Gastroesophageal sphincter (tissue), 4 donors: Measurements from ENCODE around the gene LBR. TPM values are rescaled to one million over a fixed set of nuclear protein-coding genes. Genes with fewer than 3 reads are reported as not detected.

Experiments used
- ATAC-seq: fragments of 150-250 bp; one replicate; pipeline ENCODE4 v1.9.1; 2016; ENCODE audit warnings: mild to moderate bottlenecking, moderate library complexity
- H3K27ac ChIP-seq, 4 donors: fragments of 200-600 bp; sonication (generic) in 3 of 4; 1 replicate in 3 of 4; 2 replicates in 1 of 4; pipeline ENCODE4 v1.5.1; 2016 to 2019
- H3K27me3 ChIP-seq: fragments of 200-600 bp; sonication (generic); one replicate; pipeline ENCODE4 v1.5.1; 2019
- H3K36me3 ChIP-seq, 2 donors: fragments of 200-600 bp; sonication (generic); one replicate each; pipeline ENCODE4 v1.5.1; 2019; ENCODE audit warnings: control low read depth in 1 of 2
- H3K4me1 ChIP-seq, 3 donors: fragments of 200-600 bp; sonication (generic); 1 replicate in 2 of 3; 2 replicates in 1 of 3; pipeline ENCODE4 v1.5.1; 2016 to 2019; ENCODE audit warnings: control low read depth in 2 of 3
- H3K4me3 ChIP-seq, 2 donors: fragments of 200-600 bp; sonication (generic); one replicate each; pipeline ENCODE4 v1.5.1; 2019; ENCODE audit warnings: mild to moderate bottlenecking in 1 of 2, moderate library complexity in 1 of 2
- H3K9me3 ChIP-seq, 3 donors: fragments of 200-600 bp; sonication (generic); one replicate each; pipeline ENCODE4 v1.5.1; 2017 to 2019; ENCODE audit warnings: control low read depth in 2 of 3
- EP300 ChIP-seq: sonication (generic); formaldehyde crosslinking; IDR thresholded peaks from one replicate; pipeline ENCODE4 v1.6.1; 2017; ENCODE audit warnings: antibody characterized with exemption, mild to moderate bottlenecking
- POLR2A ChIP-seq, 2 donors: fragments of 450-650 bp; IDR thresholded peaks; one replicate each; pipeline ENCODE4 v1.6.1; 2017; ENCODE audit warnings: antibody characterized with exemption in 2 of 2, mild to moderate bottlenecking in 2 of 2, moderate library complexity in 1 of 2
- POLR2AphosphoS5 ChIP-seq: sonication (generic); formaldehyde crosslinking; IDR thresholded peaks from one replicate; pipeline ENCODE4 v1.6.1; 2017; ENCODE audit warnings: antibody characterized with exemption
- WGBS, 2 donors: methylation state at CpG; one replicate each; pipeline ENCODE4 v1.1.5; 2018; ENCODE audit warnings: low coverage in 1 of 2; 5-methylcytosine and 5-hydroxymethylcytosine counted together
- total RNA-seq, 4 donors: library from RNA; depleted of rRNA; stranded (reverse); fragments of >200 nt; gene quantifications; one replicate each; pipeline ENCODE4 v1.1.0, GENCODE V29; 2016
- TF ChIP-seq, protein P1 (sequence below), 4 experiments: fragments of 200-600 bp in 2 of 4; fragments of 450-650 bp in 2 of 4; sonication (generic) in 1 of 4; IDR thresholded peaks; one replicate each; pipeline ENCODE4 v1.5.1; 2017 to 2019; ENCODE audit warnings: antibody characterized with exemption in 4 of 4, mild to moderate bottlenecking in 2 of 4, moderate library complexity in 2 of 4

LBR gene
- total RNA-seq, 4 donors from 2014 or later = 78.2 to 139 (median 92.8) TPM

DNA sequence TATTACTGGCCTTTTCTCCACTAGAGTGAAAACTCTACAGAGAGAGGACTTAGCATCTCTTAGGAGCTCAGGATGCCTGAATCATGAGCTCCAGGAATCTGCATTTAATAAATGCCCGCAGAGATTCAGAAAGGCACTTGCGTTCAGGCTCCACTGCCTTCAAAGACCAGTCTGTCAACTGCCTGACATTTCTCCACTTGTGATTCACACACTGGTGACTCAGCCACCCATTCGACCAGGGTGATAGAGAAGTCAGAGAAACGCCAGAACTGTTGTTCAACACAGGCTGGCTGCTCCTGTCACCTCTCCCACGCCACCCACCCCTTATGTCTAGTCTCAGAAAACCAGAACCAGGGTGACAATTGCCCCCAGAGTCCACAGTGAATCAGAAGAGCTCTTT, 26.9 kb upstream of the LBR start:
- H3K27ac ChIP-seq = peak overlapping the region; percentile 69 to 86 (median 74)
- 11% methylated on average over 4 of the region's 5 CpGs; no CpG with 5 or more reads in 1 of the 2 donors for WGBS, 2 donors
- peak; percentile 65 for ATAC-seq

DNA sequence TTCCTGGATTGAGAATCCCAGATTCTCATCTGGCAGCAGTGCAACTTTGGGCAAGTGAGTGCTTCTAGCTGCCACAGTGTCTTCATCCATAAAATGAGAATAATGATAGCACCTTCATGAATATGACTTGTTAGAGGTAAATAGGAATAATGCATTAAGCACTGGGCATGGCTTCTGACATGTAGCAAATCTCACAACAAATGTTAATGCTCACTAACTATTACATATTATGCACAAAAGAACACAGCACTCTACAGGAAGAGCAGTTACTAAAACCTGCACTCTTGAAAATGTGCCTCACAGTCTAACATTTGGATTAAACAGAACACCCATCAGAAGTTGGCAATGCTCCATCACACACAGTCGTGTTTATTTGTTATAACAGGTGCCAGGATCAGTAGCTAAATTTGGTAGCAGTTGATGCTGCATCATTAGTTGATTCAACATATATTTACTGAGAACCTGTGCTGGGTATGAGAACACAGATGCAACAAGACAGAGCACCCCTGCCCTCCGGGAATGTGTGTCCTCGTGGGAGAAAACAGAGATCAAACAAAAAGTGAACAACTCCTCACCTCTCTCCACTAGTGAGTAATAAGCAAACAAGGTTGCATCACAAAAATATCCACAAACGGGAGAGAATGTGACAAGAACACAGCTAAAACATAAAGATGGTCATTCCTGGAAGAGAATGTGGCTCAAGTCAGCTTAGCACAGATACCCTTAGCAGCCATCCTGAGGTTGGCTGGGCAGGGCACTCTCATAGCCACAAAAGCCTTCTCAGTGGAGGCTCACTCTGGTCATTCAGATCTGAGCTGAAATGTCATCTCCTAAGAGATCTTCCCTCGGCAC, 26.2 kb upstream of the LBR start:
- H3K4me1 ChIP-seq = peaks cover 4 to 53% (median 5%) of the 10 kb centered on the region in 3 donors
- H3K36me3 ChIP-seq = no peaks in the 10 kb centered on the region
- H3K27me3 ChIP-seq = no peaks in the 10 kb centered on the region
- H3K9me3 ChIP-seq = no peaks in the 10 kb centered on the region
- no peak overlapping the region for H3K4me3 ChIP-seq
- no peak for TF ChIP-seq POLR2AphosphoS5
- TF ChIP-seq EP300 = no peak
- no peak for TF ChIP-seq POLR2A (IDR thresholded peaks at IDR 0.05)
- TF ChIP-seq, protein P1, sequence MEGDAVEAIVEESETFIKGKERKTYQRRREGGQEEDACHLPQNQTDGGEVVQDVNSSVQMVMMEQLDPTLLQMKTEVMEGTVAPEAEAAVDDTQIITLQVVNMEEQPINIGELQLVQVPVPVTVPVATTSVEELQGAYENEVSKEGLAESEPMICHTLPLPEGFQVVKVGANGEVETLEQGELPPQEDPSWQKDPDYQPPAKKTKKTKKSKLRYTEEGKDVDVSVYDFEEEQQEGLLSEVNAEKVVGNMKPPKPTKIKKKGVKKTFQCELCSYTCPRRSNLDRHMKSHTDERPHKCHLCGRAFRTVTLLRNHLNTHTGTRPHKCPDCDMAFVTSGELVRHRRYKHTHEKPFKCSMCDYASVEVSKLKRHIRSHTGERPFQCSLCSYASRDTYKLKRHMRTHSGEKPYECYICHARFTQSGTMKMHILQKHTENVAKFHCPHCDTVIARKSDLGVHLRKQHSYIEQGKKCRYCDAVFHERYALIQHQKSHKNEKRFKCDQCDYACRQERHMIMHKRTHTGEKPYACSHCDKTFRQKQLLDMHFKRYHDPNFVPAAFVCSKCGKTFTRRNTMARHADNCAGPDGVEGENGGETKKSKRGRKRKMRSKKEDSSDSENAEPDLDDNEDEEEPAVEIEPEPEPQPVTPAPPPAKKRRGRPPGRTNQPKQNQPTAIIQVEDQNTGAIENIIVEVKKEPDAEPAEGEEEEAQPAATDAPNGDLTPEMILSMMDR (IDR thresholded peaks at IDR 0.05) = no peak
- 22 to 32% methylated on average over 4 to 5 of the region's 5 CpGs for WGBS, 2 donors
- ATAC-seq = no peak
- H3K27ac ChIP-seq = peak overlapping the region; percentile 69 to 86 (median 74)

More for the DNA sequence above, 26.9 kb upstream of the LBR start:
- no peaks in the 10 kb centered on the region for H3K27me3 ChIP-seq
- TF ChIP-seq POLR2A (IDR thresholded peaks at IDR 0.05) (no peak), POLR2AphosphoS5 (peak; percentile 70)
- no peaks in the 10 kb centered on the region for H3K9me3 ChIP-seq
- no peaks in the 10 kb centered on the region for H3K36me3 ChIP-seq
- no peak overlapping the region for H3K4me3 ChIP-seq
- peaks cover 0 to 49% (median 4%) of the 10 kb centered on the region in 3 donors for H3K4me1 ChIP-seq

DNA sequence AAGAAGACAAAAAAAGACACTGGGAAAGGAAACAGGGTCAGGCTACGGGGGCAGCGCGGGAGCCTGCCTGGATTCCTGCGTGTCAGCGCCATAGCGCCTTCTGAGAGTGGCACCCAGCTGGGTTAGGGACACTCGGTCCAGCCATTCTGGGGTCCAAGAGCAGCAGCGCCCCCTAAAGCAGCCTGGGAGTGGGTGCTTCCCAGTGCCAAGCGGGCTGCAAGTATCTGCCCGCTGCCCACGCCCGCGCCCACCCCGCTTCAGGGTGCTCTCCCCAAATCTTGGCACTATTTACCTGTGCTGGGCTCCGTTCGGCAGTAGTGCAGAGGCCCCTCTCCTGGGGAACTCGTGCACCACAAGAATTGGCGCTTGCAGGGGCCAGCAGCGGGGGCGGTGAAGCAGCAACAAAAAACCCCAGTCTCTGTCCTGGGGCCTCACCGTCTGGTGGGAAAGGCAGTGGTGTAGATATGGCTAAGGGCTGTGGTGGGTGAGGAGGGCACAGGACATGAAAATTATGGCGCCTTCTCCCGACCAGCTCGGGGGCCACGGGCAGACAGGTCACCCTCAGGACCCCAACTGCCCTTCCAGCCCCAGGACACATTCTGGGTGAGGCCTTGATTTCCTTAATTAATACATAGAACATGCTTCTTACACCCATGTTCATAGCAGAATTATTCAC, 24.1 kb upstream of the LBR start:
- WGBS, 2 donors = 91 to 94% methylated on average over 3 to 9 of the region's 25 CpGs
- TF ChIP-seq POLR2A (IDR thresholded peaks at IDR 0.05) (no peak), POLR2AphosphoS5 (no peak), EP300 (no peak)
- TF ChIP-seq, protein P1 (IDR thresholded peaks at IDR 0.05) = no peak
- Histone ChIP-seq H3K27ac (peak overlapping the region in 3 of 4 donors; percentile 45 to 93 (median 86)), H3K9me3 (no peaks in the 10 kb centered on the region), H3K36me3 (no peaks in the 10 kb centered on the region), H3K27me3 (no peaks in the 10 kb centered on the region), H3K4me1 (peaks cover 6 to 73% (median 16%) of the 10 kb centered on the region in 3 donors), H3K4me3 (no peak overlapping the region)
- no peak for ATAC-seq

DNA sequence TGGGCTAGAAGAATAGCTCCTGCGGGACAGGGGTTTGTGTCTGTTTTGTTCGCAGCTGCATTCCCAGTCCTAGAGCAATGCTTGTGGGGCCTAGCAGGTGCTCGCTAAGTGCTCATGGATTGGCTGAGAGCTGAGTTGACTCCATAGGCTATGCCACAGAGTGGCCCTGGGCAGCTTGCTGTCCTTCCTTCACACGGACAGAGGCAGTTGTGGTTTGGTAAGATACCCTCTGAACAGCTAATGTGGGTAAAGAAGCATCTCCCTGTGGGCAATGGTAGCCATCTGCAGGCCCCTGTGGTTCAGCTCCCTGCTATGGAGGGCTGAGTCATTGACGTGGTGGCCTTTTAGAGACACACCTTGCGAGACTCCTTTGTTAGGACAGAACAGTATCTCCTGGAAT, 23.5 kb upstream of the LBR start:
- Histone ChIP-seq H3K27ac (peak overlapping the region in 3 of 4 donors; percentile 53 to 93 (median 86)), H3K9me3 (no peaks in the 10 kb centered on the region), H3K36me3 (no peaks in the 10 kb centered on the region), H3K4me1 (peaks cover 11 to 80% (median 22%) of the 10 kb centered on the region in 3 donors), H3K4me3 (no peak overlapping the region), H3K27me3 (no peaks in the 10 kb centered on the region)
- TF ChIP-seq POLR2AphosphoS5 (no peak), POLR2A (IDR thresholded peaks at IDR 0.05) (no peak), EP300 (no peak)
- TF ChIP-seq, protein P1 (IDR thresholded peaks at IDR 0.05) = no peak
- WGBS, 2 donors = 61 to 80% methylated on average over 2 of the region's 6 CpGs
- ATAC-seq = no peak

DNA sequence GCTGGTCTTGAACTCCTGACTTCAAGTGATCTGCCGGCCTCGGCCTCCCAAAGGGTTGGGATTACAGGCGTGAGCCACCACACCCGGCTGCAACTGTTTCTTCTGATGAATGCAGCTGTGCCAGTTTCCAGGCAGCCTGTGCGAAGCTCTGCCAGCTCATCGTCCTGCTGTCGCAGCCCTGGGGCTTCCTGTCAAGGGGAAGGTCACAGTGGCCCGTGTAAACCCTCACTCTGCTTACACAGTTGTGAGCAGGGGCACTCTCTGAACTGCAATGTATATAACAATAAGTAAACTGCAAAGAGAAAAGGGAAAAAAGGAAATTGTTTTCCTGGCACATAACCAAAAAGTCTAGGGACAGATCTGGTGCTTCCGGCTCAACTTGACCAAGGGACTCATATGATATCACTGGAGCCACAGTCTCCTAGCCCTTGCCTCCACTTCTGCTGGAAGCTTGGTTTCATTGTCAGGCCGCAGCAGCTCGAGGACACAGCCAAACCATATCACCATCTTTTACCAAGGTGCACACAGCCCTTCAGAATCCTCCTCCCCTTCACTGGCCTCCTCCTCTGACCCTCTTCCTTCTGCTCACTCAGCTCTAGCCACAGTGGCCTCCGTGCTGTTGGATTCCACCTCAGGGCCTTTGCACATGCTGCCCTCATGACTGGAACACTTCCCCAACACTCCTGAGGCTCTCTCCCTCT, 22.8 kb upstream of the LBR start:
- Histone ChIP-seq H3K4me1 (peaks cover 16 to 87% (median 27%) of the 10 kb centered on the region in 3 donors), H3K27me3 (no peaks in the 10 kb centered on the region), H3K27ac (peak overlapping the region in 3 of 4 donors; percentile 53 to 93 (median 86)), H3K36me3 (no peaks in the 10 kb centered on the region), H3K9me3 (no peaks in the 10 kb centered on the region), H3K4me3 (no peak overlapping the region)
- ATAC-seq = no peak
- WGBS, 2 donors = 65 to 78% methylated on average over 4 to 7 of the region's 12 CpGs
- no peak for TF ChIP-seq POLR2AphosphoS5
